Measurements from ENCODE around the gene AP4S1.
A peak's percentile ranks its signal among the peaks of the same experiment; 100 is the strongest.
"Not testable (repeated sequence)": the region's sequence is repeated elsewhere in the genome, so short reads cannot be mapped to it uniquely, and the experiment has no call there.

AP4S1 gene

GRCh38 chr14:31085027-31085426, 59.6 kb downstream of the AP4S1 start:
- DNase-seq (ENCODE audit: low read depth, low spot score) = no peak

DNA sequence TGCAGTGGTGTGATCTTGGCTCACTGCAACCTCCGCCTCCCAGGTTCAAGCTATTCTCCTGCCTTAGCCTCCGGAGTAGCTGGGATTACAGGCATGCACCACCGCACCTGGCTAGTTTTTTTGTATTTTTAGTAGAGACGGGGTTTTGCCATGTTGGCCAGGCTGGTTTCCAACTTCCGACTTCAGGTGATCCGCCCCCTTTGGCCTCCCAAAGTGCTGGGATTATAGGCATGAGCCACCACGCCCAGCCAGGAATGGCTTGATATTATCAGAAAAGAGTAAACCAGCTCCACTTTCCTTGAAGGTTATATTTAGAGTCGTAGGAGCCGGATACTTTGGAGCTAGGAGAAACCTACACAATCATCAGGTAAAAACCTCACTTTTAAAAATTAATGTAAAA, 61.0 kb downstream of the AP4S1 start:
- DNase-seq (ENCODE audit: low read depth, low spot score) = not testable (repeated sequence)

DNA sequence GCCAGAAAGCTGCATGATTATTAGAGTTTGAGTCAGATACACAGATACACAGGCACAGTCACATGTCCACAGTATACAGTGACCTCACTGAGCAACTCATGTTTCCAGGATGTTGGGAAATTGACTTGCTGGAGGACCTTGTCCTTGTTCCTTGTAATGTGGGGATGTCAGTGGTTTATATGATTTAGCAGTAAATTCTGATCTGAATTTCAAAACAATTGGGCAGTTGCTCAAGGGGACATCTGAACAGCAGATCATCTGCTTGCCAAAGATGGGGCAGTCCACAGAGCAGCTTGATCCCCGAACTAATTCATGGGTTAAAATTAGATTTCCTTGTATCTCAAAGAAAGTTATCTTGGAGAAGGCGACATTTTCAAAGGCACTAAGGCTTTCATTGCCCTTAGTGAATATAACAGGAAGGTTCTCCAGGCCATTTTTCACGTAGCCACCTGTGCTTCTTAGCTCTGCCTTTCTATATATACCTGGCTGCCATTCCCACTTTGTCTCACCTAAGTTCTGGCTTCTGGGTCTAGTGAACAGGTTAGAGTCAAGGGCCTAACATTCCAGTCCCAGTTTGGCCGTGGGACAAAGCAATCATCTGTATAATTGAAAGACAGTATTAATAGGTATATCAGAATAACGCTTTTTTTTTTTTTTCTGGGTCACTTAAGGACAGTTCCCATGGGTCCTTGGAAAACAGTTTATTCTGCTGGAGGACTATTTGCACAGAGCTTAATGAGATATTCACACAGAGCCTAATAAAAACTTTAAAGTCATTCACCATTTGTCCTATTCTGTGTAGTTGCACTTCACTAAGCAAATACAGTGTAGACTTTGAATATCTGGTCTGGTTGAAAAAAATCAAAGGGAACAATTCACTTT, 65.7 kb downstream of the AP4S1 start:
- no peak for DNase-seq (ENCODE audit: low read depth, low spot score)

DNA sequence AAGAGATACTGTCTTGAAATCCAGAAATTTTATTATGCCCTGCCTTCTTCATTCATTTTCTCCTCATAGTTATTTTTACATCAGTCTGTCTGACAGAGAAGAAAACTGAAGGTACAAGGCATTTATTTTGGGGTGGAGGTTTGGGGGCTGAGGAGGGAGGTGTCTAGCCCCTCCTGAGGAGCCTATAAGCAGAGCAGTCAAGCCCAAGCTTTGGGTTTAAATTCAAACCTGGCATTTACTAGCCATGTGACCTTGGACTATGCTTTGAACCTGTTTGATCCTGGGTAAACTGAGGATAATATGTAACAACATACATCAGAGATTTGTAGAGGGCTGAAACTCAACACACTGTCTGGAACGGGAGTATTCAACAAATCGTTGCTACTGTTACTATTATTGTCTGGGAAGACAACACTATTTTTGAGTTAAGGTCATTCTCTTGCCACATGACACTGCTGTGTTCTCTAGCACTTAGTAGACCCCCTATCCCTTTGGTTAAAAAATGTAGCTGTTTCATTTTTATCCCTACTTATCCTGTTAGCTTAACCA, 66.8 kb downstream of the AP4S1 start:
- no peak for DNase-seq (ENCODE audit: low read depth, low spot score)

DNA sequence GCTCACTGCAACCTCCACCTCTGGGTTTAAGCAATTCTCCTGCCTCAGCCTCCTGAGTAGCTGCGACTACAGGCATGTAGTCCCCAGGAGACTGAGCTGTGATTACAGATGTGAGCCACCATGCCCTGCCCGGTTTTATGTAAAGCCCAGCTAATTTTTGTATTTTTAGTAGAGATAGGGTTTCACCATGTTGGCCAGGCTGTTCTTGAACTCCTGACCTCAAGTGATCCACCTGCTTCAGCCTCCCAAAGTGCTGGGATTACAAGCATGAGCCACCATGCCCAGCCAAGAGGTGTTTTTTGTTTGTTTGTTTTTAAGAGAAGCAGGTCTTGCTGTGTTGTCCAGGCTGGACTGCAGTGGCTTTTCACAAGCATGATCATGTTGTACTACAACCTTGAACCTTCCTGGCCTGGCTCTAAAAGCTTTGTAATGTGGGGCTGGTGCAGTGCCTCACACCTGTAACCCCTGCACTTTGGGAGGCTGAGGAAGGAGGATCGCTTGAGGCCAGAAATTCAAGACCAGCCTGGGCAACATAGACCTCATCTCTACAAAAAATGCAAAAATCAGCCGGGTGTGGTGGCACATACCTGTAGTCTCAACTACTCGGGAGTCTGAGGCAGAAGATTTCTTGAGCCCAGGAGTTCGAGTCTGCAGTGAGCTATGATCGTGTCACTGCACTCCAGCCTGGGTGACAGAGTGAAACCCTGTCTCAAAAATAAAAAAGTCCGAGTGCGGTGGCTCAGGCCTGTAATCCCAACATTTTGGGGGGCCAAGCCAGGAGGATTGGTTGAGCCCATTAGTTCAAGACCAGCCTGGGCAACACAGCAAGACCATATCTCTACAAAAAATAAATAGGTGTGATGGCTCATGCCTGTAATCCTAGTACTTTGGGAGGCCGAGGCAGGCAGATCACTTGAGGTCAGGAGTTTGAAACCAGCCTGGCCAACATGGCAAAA, 68.7 kb downstream of the AP4S1 start:
- not testable (repeated sequence) for DNase-seq (ENCODE audit: low read depth, low spot score)

- DNase-seq (ENCODE audit: low read depth, low spot score) = not testable (repeated sequence)
These were observed 70.4 kb downstream of the AP4S1 start for GRCh38 chr14:31095817-31096216.

DNA sequence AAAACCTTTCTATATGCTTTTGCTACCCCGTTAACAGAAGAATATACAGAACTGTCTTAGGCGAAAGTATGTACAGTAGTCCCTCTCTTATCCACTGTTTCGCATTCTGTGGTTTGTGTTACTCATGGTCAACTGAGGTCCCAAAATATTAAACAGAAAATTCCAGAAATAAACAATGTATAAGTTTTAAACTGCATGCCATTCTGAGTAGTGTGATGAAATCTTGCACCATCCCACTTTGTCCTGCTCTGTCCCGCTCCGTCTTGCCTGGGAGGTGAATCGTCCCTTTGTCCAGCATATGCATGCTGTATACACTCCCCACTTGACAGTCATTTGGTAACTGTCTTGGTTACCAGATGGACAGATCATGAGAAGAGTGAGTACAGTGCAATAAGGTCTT, 70.8 kb downstream of the AP4S1 start:
- DNase-seq (ENCODE audit: low read depth, low spot score) = no peak

DNA sequence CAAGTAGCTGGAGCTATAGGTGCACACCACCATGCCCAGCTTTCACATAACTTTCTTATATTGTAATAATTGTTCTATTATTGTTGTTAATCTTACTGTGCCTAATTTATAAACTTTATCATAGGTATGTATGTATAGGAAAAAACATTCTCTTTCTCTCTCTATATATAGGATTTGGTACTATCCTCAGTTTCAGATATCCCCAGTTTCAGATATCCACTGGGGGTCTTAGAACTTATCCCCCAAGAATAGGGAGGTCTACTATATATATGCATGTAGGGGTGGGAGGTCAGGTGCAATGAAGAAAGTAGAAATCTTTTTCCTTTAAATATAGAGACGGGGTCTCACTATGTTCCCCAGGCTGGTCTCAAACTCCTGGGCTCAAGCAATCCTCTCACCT, 71.6 kb downstream of the AP4S1 start:
- DNase-seq (ENCODE audit: low read depth, low spot score) = no peak

DNA sequence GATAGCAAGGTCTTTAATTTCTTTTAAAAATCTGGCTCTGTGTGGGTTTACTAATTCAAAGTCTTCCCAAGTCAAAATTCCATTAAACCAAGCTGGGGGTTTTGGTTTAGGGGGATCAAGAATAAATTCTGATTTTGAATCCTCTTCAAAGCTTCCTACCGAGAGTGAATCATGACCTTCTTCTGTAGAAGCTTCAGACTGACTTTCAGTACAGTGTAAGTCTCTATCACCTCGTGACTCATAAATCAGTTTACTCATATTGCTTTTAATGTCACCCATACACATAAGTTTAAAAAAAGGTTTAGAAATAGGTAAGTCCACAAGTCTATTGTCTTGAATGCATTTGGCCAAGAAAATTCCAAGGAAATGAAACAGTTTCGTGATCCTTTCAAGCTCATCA, 81.3 kb downstream of the AP4S1 start:
- no peak for DNase-seq (ENCODE audit: low read depth, low spot score)

- no peak for DNase-seq (ENCODE audit: low read depth, low spot score)
These were observed 83.8 kb downstream of the AP4S1 start for GRCh38 chr14:31109257-31109656.

DNA sequence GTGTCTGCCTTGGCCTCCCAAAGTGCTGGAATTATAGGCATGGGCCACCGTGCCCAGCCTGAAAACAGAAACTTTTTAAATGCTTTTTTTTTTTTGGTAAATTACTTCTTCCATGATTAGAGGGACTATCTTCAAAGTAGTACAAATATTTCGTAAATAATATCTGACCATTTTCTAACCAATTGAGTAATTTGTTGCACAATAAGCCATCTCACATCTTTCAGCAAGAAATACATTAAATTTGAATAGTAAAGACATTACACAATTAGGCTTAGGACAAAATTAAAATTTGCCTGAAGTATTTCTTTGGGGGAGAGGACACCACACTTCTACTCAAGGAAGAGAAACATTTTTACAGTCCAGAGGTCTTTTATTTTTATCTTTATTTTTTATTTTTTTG, 85.4 kb downstream of the AP4S1 start:
- no peak for DNase-seq (ENCODE audit: low read depth, low spot score)

DNA sequence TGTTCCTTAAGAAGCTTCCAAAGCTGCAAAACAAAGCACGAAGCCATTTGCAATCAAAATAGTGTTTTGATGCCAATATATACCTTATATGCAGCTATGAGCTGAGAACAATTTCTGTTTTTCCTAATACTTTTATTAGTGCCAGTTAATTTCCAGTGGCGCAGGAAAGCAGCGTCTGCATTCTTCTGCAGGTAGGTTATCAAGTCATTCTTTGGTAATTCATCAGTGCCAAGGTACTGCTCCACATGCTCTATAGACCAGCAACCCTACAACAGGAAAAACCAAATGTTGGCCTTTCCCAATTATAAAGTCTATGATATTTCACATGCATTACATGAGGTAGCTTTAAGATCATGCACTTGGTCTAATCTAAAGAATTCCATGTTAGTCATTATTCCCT, 88.3 kb downstream of the AP4S1 start:
- no peak for DNase-seq (ENCODE audit: low read depth, low spot score)

- DNase-seq (ENCODE audit: low read depth, low spot score) = no peak
These were observed 93.4 kb downstream of the AP4S1 start for GRCh38 chr14:31118892-31119291.

DNA sequence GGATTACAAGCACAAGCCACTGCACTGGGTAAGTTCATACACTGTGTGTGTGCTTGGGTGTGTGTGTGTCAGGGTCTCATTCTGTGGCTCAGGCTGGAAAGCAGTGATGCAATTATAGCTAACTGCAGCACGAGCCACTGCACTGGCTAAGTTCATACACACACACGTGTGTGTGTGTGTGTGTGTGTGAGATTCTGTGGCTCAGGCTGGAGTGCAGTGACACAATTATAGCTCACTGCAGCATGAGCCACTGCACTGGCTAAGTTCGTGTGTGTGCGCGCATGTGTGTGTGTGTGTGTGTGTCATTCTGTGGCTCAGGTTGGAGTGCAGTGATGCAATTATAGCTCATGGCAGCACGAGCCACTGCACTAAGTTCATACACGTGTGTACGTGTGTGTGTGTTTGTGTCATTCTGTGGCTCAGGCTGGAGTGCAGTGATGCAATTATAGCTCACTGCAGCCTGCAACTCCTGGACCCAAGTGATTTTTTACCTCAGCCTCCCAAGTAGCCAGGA, 96.7 kb downstream of the AP4S1 start:
- no peak for DNase-seq (ENCODE audit: low read depth, low spot score)

GRCh38 chr14:31122921-31123320, 97.5 kb downstream of the AP4S1 start:
- DNase-seq (ENCODE audit: low read depth, low spot score) = peak; percentile 35

GRCh38 chr14:31124197-31124596, 98.7 kb downstream of the AP4S1 start:
- no peak for DNase-seq (ENCODE audit: low read depth, low spot score)

DNA sequence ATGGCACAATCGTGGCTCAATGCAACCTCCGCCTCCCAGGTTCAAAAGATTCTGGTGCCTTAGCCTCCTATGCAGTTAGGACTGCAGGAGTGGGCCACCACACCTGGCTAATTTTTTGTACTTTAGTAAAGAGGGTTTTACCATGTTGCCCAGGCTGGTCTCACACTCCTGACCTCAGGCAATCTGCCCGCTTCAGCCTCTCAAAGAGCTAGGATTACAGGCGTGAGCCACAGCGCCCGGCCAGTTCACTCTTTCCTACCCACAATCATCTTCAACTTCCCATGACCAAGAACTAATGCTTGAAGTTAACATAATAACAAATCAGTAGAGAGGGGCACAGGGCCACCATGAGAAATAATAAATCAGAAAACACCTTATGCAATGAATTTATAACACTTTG, 99.8 kb downstream of the AP4S1 start:
- no peak for DNase-seq (ENCODE audit: low read depth, low spot score)

DNA sequence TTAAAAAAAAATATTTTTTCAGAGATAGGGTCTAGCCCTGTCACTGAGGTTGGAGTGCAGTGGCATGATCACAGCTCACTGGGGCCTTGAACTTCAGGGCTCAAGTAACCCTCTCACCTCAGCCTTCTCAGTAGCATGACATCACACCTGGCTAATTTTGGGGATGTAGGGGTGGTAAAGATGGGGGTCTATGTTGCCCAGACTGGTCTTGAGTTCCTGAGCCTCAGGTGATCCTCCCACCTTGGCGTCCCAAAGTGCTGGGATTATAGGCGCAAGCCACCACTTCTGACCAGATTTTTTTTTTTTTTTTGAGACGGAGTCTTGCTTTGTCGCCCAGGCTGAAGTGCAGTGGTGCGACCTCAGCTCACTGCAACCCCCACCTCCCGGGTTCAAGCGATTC, 101.2 kb downstream of the AP4S1 start:
- DNase-seq (ENCODE audit: low read depth, low spot score) = no peak

DNA sequence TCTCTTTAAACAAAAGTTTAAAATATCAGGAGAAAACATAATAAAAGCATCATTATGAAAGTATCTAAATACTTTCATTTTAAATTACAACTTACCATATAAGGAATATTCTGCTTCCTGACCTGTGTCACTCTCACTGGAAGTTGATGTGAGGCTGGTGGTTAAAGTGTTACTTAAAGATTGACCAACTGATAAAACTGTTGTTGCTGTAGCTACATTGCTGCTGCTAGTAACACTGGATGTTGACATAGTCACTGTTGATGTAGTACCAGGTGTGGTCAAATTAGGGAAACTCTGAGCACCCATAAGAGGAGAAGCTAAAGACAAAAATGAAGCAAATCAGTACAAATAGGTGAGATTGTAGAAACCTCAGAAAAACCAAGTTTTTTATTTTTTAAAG, 102.2 kb downstream of the AP4S1 start:
- no peak for DNase-seq (ENCODE audit: low read depth, low spot score)

- DNase-seq (ENCODE audit: low read depth, low spot score) = no peak
These were observed 103.4 kb downstream of the AP4S1 start for GRCh38 chr14:31128601-31129526.

DNA sequence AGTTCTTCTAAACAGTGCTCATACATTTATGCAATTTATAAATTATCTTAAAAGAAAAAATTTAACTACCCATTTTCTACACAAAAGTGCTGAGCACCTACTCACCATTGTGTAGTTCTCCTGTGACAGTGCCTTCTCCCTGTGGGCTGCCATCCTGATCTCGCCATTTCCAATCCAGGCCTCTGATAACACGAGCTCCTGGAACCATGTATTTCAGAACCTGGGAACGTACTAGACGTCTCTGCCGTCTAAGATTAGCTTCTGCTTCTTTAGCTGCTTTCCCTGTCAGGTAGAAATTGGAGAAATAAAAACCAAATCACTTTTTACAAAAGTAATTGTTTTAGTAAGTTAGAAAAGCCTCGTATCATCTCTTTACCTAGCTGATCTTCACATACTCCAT, 107.7 kb downstream of the AP4S1 start:
- no peak for DNase-seq (ENCODE audit: low read depth, low spot score)
